H1 (cell line): ENCODE results near the gene PAQR7. TPM values are rescaled to one million over a fixed set of nuclear protein-coding genes. Genes with fewer than 3 reads are reported as not detected.

Experiments used
- BRCA1 ChIP-seq: IDR thresholded peaks from 2 replicates; pipeline ENCODE4 v1.6.1; 2012; ENCODE audit warnings: low read depth, low read length, improper control_type of control experiment
- CTCF ChIP-seq, 3 experiments: IDR thresholded peaks; 1 replicate in 2 of 3; 2 replicates in 1 of 3; pipeline versions ENCODE4 v1.5.1 to v1.6.1; 2011; ENCODE audit warnings: low read length in 3 of 3, mild to moderate bottlenecking in 3 of 3, inconsistent platforms in 2 of 3, low read depth in 1 of 3, moderate library complexity in 1 of 3; ENCODE audit not compliant: insufficient read depth in 1 of 3; ENCODE audit errors: control extremely low read depth in 1 of 3
- EP300 ChIP-seq, 2 experiments: IDR thresholded peaks; 1 replicate in 1 of 2; 2 replicates in 1 of 2; pipeline ENCODE4 v1.6.1; 2011 to 2012; ENCODE audit warnings: low read depth in 2 of 2, low read length in 2 of 2, mild to moderate bottlenecking in 2 of 2, borderline replicate concordance in 1 of 2, inconsistent platforms in 1 of 2, moderate library complexity in 1 of 2
- KDM4A ChIP-seq: IDR thresholded peaks from one replicate; pipeline ENCODE4 v1.7.1; 2012; ENCODE audit warnings: low read depth, mild to moderate bottlenecking, moderate library complexity, low read length, inconsistent platforms; ENCODE audit not compliant: severe bottlenecking
- POLR2A ChIP-seq, 2 experiments: IDR thresholded peaks; 1 replicate in 1 of 2; 2 replicates in 1 of 2; pipeline ENCODE4 v1.6.1; 2011; ENCODE audit warnings: low read depth in 2 of 2, low read length in 2 of 2, mild to moderate bottlenecking in 2 of 2; ENCODE audit errors: control extremely low read depth in 1 of 2
- POU5F1 ChIP-seq: IDR thresholded peaks from 2 replicates; pipeline ENCODE4 v1.6.1; 2011; ENCODE audit warnings: low read depth, mild to moderate bottlenecking, low read length, moderate library complexity
- RAD21 ChIP-seq, 2 experiments: IDR thresholded peaks in 1 of 2; conservative IDR thresholded peaks in 1 of 2; 2 replicates each; pipeline ENCODE4 v1.6.1; 2011; ENCODE audit warnings: low read depth in 2 of 2, low read length in 2 of 2, improper control_type of control experiment in 1 of 2, inconsistent platforms in 1 of 2, mild to moderate bottlenecking in 1 of 2, moderate library complexity in 1 of 2
- RBBP5 ChIP-seq: IDR thresholded peaks from 2 replicates; pipeline ENCODE4 v1.7.1; 2012; ENCODE audit warnings: low read depth, mild to moderate bottlenecking, inconsistent platforms, low read length, moderate library complexity, borderline replicate concordance
- RFX5 ChIP-seq: IDR thresholded peaks from 2 replicates; pipeline ENCODE4 v1.6.1; 2011; ENCODE audit warnings: low read depth, low read length, improper control_type of control experiment, borderline replicate concordance
- RNF2 ChIP-seq: fragments of 200-900, 300-1000 bp; sonication (generic); IDR thresholded peaks from 2 replicates; pipeline ENCODE4 v1.7.1; 2016; ENCODE audit warnings: borderline replicate concordance, low read depth, mild to moderate bottlenecking, antibody characterized with exemption, low read length; ENCODE audit not compliant: poor library complexity, severe bottlenecking; ENCODE audit errors: missing control alignments
- SIN3A ChIP-seq, 2 experiments: IDR thresholded peaks in 1 of 2; conservative IDR thresholded peaks in 1 of 2; 2 replicates each; pipeline ENCODE4 v1.6.1; 2011 to 2012; ENCODE audit warnings: low read length in 2 of 2, improper control_type of control experiment in 1 of 2, low read depth in 1 of 2, mild to moderate bottlenecking in 1 of 2
- SIX5 ChIP-seq: IDR thresholded peaks from 2 replicates; pipeline ENCODE4 v1.6.1; 2011; ENCODE audit warnings: mild to moderate bottlenecking, low read depth, low read length
- SP1 ChIP-seq: IDR thresholded peaks from 2 replicates; pipeline ENCODE4 v1.6.1; 2011; ENCODE audit warnings: low read depth, low read length
- SP2 ChIP-seq: IDR thresholded peaks from 2 replicates; pipeline ENCODE4 v1.6.1; 2012; ENCODE audit warnings: mild to moderate bottlenecking, low read length, inconsistent platforms
- SUZ12 ChIP-seq: fragments of 200-600 bp; sonication (generic); IDR thresholded peaks from 2 replicates; pipeline ENCODE4 v1.6.1; 2012; ENCODE audit warnings: mild to moderate bottlenecking, inconsistent platforms, low read length, moderate library complexity, mixed read lengths
- TBP ChIP-seq: IDR thresholded peaks from 2 replicates; pipeline ENCODE4 v1.6.1; 2011; ENCODE audit warnings: low read depth, low read length, improper control_type of control experiment
- TCF12 ChIP-seq: IDR thresholded peaks from 2 replicates; pipeline ENCODE4 v1.6.1; 2011; ENCODE audit warnings: low read depth, mild to moderate bottlenecking, low read length
- YY1 ChIP-seq: IDR thresholded peaks from 2 replicates; pipeline ENCODE4 v1.6.1; 2011; ENCODE audit warnings: low read depth, mild to moderate bottlenecking, low read length
- ZNF274 ChIP-seq: IDR thresholded peaks from 2 replicates; pipeline ENCODE4 v1.7.0; 2012; ENCODE audit warnings: low read length, borderline replicate concordance; ENCODE audit errors: extremely low read depth
- polyA plus RNA-seq, 7 experiments: library from polyadenylated mRNA; depleted of rRNA in 3 of 7; stranded (reverse) in 5 of 7; unstranded in 2 of 7; fragments of >200 nt in 5 of 7; fragments of 200-250 nt in 2 of 7; gene quantifications; 1 replicate in 5 of 7; 2 replicates in 1 of 7; 4 replicates in 1 of 7; pipeline versions ENCODE4 v1.2.1 to v1.2.3, GENCODE V29; 2011 to 2013; ENCODE audit warnings: missing spikeins in 2 of 7, mixed read lengths in 2 of 7
- total RNA-seq: library from RNA; stranded (reverse); fragmentation: NEBNext Ultra II Directional; extraction: Animal tissue kit (Norgen Biotek cat#: 25700); gene quantifications from 2 replicates; pipeline ENCODE4 v1.2.1, GENCODE V29; 2021
- TF ChIP-seq, protein P1 (sequence below): IDR thresholded peaks from 2 replicates; pipeline ENCODE4 v1.6.1; 2012; ENCODE audit warnings: inconsistent platforms

Gene PAQR7
- total and polyA plus RNA-seq, 2 of the 8 experiments (the other 6 are each of a cell fraction or from before 2014, with no cell fraction given), result 7.3 to 7.4 TPM

DNA sequence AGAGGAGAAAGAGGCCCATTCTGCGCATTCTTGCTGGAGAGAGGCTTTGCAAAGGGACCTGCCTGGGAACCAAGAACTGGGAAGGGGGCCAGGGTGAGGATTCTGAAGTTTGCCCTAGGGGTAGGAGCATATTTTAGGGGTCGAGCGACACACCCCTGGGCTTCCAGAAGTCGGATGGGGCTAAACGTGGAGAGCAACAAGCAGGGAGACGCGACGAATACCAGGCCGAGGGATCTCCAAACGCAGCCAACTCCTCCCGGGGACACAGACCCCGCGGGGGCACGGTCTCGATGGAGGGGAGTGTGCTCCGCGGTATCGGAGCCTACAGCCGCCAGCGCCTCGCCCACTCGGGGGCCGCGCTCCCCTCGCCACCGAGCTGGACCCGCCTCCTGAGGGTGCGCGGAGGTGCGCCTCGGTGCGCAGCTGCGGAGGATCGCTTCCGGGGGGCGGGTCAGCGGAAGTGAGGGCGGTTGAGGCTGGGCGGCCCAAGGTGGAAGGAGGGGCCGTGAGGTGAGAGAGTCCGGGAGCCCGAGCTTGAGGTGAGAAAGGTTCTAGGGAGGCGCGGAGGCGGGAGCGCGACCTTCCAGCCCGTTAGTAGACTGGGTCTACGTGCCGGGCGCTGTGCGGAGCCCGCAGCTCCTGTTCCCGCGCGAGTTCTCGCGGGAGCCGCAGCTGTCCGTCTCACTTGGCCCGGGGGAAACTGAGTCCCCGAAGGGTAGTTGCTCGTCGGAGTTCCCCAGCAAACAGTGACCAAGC is 55.8 kb downstream of the PAQR7 start, which contains the start of gene MTFR1L (continued):
- TF ChIP-seq TBP (no peak), CTCF (IDR thresholded peaks at IDR 0.05; ENCODE audit: control extremely low read depth in 1 of 3, insufficient read depth in 1 of 3, low read depth in 1 of 3, low read length in 3 of 3) (no peak), SP2 (no peak), POU5F1 (no peak), TCF12 (no peak), ZNF274 (no peak), RBBP5 (0 out of 2 replicates have a peak, but pooled peaks have one; percentile 58), RFX5 (no peak), EP300 (IDR thresholded peaks at IDR 0.05; ENCODE audit: borderline replicate concordance in 1 of 2, low read depth in 2 of 2, low read length in 2 of 2) (no peak), SUZ12 (no peak), SIX5 (no peak), RAD21 (IDR thresholded peaks at IDR 0.05 in 1 of 2, conservative IDR thresholded peaks at IDR 0.05 in 1 of 2; ENCODE audit: low read depth in 2 of 2, low read length in 2 of 2) (no peak), BRCA1 (peak; percentile 85), RNF2 (no peak), SIN3A (conservative IDR thresholded peaks at IDR 0.05 in 1 of 2, IDR thresholded peaks at IDR 0.05 in 1 of 2; ENCODE audit: low read depth in 1 of 2, low read length in 2 of 2) (peak in 1 of 2 experiments; percentile 64; a peak in 2 of 4 replicates), POLR2A (IDR thresholded peaks at IDR 0.05; ENCODE audit: control extremely low read depth in 1 of 2, low read depth in 2 of 2, low read length in 2 of 2) (peak; percentile 36 to 81), KDM4A (peak; percentile 97), SP1 (no peak), YY1 (no peak)
- TF ChIP-seq, protein P1, sequence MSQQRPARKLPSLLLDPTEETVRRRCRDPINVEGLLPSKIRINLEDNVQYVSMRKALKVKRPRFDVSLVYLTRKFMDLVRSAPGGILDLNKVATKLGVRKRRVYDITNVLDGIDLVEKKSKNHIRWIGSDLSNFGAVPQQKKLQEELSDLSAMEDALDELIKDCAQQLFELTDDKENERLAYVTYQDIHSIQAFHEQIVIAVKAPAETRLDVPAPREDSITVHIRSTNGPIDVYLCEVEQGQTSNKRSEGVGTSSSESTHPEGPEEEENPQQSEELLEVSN, result 0 out of 2 replicates have a peak, but pooled peaks have one; percentile 47
